Measurements from ENCODE around the gene SEBOX.
A peak's percentile ranks its signal among the peaks of the same experiment; 100 is the strongest.

SEBOX gene

GRCh38 chr17:28386391-28386790, 21.4 kb upstream of the SEBOX start:
- H4K20me1 ChIP-seq (ENCODE audit: insufficient read depth, low read length, poor library complexity, severe bottlenecking), result no peaks in the 10 kb centered on the region
- peaks cover 13% of the 10 kb centered on the region for H3K4me1 ChIP-seq (ENCODE audit: insufficient read depth, low read length, poor library complexity, severe bottlenecking)
- H3K4me3 ChIP-seq (ENCODE audit: low read length, poor library complexity, severe bottlenecking), result no peak overlapping the region
- no peaks in the 10 kb centered on the region for H3K9me2 ChIP-seq (replicated peaks; ENCODE audit: low read depth, low read length)
- H3K4me2 ChIP-seq (ENCODE audit: low read depth, low read length, poor library complexity, severe bottlenecking), result peak overlapping the region; percentile 78
- H3K36me3 ChIP-seq (ENCODE audit: insufficient read depth, low read length), result no peaks in the 10 kb centered on the region
- no peaks in the 10 kb centered on the region for H3K27me3 ChIP-seq (ENCODE audit: insufficient read depth, low read length, poor library complexity, severe bottlenecking)
- no peaks in the 10 kb centered on the region for H3F3A ChIP-seq (ENCODE audit: low read depth)
- TF ChIP-seq EZH2phosphoT487 (IDR thresholded peaks at IDR 0.05; ENCODE audit: borderline replicate concordance) (no peak), CTCF (conservative IDR thresholded peaks at IDR 0.05; ENCODE audit: low read length) (no peak)
- H3K9me3 ChIP-seq (ENCODE audit: insufficient read depth, low read depth, low read length), result no peaks in the 10 kb centered on the region
- no peak overlapping the region for H3K9ac ChIP-seq (ENCODE audit: low read depth, low read length, poor library complexity, severe bottlenecking)
- H2AFZ ChIP-seq (ENCODE audit: low read length), result no peak overlapping the region
- no peaks in the 10 kb centered on the region for H3K79me2 ChIP-seq (ENCODE audit: insufficient read depth, low read length)

GRCh38 chr17:28385406-28385805, 20.4 kb upstream of the SEBOX start:
- peak overlapping the region; percentile 83 for H3K4me3 ChIP-seq (ENCODE audit: low read length, poor library complexity, severe bottlenecking)
- no peaks in the 10 kb centered on the region for H4K20me1 ChIP-seq (ENCODE audit: insufficient read depth, low read length, poor library complexity, severe bottlenecking)
- no peaks in the 10 kb centered on the region for H3F3A ChIP-seq (ENCODE audit: low read depth)
- H3K27me3 ChIP-seq (ENCODE audit: insufficient read depth, low read length, poor library complexity, severe bottlenecking), result no peaks in the 10 kb centered on the region
- TF ChIP-seq EZH2phosphoT487 (IDR thresholded peaks at IDR 0.05; ENCODE audit: borderline replicate concordance) (no peak), CTCF (conservative IDR thresholded peaks at IDR 0.05; ENCODE audit: low read length) (no peak)
- no peaks in the 10 kb centered on the region for H3K9me2 ChIP-seq (replicated peaks; ENCODE audit: low read depth, low read length)
- H3K4me2 ChIP-seq (ENCODE audit: low read depth, low read length, poor library complexity, severe bottlenecking), result peak overlapping the region; percentile 78
- no peaks in the 10 kb centered on the region for H3K79me2 ChIP-seq (ENCODE audit: insufficient read depth, low read length)
- H2AFZ ChIP-seq (ENCODE audit: low read length), result peak overlapping the region; percentile 91
- peak overlapping the region; percentile 77 for H3K9ac ChIP-seq (ENCODE audit: low read depth, low read length, poor library complexity, severe bottlenecking)
- H3K36me3 ChIP-seq (ENCODE audit: insufficient read depth, low read length), result no peaks in the 10 kb centered on the region
- peaks cover 13% of the 10 kb centered on the region for H3K4me1 ChIP-seq (ENCODE audit: insufficient read depth, low read length, poor library complexity, severe bottlenecking)
- H3K9me3 ChIP-seq (ENCODE audit: insufficient read depth, low read depth, low read length), result no peaks in the 10 kb centered on the region

- H3K9me2 ChIP-seq (replicated peaks; ENCODE audit: low read depth, low read length), result no peaks in the 10 kb centered on the region
- no peak for TF ChIP-seq EZH2phosphoT487 (IDR thresholded peaks at IDR 0.05; ENCODE audit: borderline replicate concordance)
- no peak for TF ChIP-seq CTCF (conservative IDR thresholded peaks at IDR 0.05; ENCODE audit: low read length)
- no peaks in the 10 kb centered on the region for H3K36me3 ChIP-seq (ENCODE audit: insufficient read depth, low read length)
- H3K4me2 ChIP-seq (ENCODE audit: low read depth, low read length, poor library complexity, severe bottlenecking), result peak overlapping the region; percentile 78
- no peaks in the 10 kb centered on the region for H3F3A ChIP-seq (ENCODE audit: low read depth)
- peak overlapping the region; percentile 83 for H3K4me3 ChIP-seq (ENCODE audit: low read length, poor library complexity, severe bottlenecking)
- peaks cover 13% of the 10 kb centered on the region for H3K4me1 ChIP-seq (ENCODE audit: insufficient read depth, low read length, poor library complexity, severe bottlenecking)
- H2AFZ ChIP-seq (ENCODE audit: low read length), result peak overlapping the region; percentile 91
- peak overlapping the region; percentile 77 for H3K9ac ChIP-seq (ENCODE audit: low read depth, low read length, poor library complexity, severe bottlenecking)
- H3K79me2 ChIP-seq (ENCODE audit: insufficient read depth, low read length), result no peaks in the 10 kb centered on the region
- H3K9me3 ChIP-seq (ENCODE audit: insufficient read depth, low read depth, low read length), result no peaks in the 10 kb centered on the region
- no peaks in the 10 kb centered on the region for H3K27me3 ChIP-seq (ENCODE audit: insufficient read depth, low read length, poor library complexity, severe bottlenecking)
- no peaks in the 10 kb centered on the region for H4K20me1 ChIP-seq (ENCODE audit: insufficient read depth, low read length, poor library complexity, severe bottlenecking)
Observed at GRCh38 chr17:28385037-28385400, 20.0 kb upstream of the SEBOX start.
